Activated T-cell treated with anti-CD3 and anti-CD28 coated beads, Interleukin-2, amount 50 U/mL, for 1 hour (primary cell): Measurements from ENCODE around the gene SLC35E4.
A peak's percentile ranks its signal among the peaks of the same experiment; 100 is the strongest.

Experiments
- DNase-seq: peaks from one replicate; pipeline ENCODE4 v3.0.0-alpha.2; 2020

The SLC35E4 gene

GRCh38 chr22:30694640-30695350, 59.2 kb downstream of the SLC35E4 start, which contains the start of gene OSBP2:
OSBP2 (plus strand) TSS chr22:30694874; CDS start chr22:30694910, 36 bp downstream.
- DNase-seq, result peak; percentile 44

- DNase-seq, result no peak
Measured at GRCh38 chr22:30695351-30695851, 59.8 kb downstream of the SLC35E4 start.

GRCh38 chr22:30695871-30696655, 60.5 kb downstream of the SLC35E4 start:
- no peak for DNase-seq
